HepG2 (cell line): ENCODE results near the gene CFAP91. TPM values are rescaled to one million over a fixed set of nuclear protein-coding genes. Genes with fewer than 3 reads are reported as not detected.

Source experiments
- ATAC-seq: fragments of 200-7000 bp; cut with Tn5 transposase; 3 replicates; pipeline ENCODE4 v1.9.1; 2020; ENCODE audit warnings: mild to moderate bottlenecking, moderate library complexity
- BruUV-seq: library from RNA; stranded (reverse); fragments of 400-500 nt; replicated peaks from 2 replicates; lab custom pipeline; 2021; lab: Mats Ljungman, UMichigan
- CTCF ChIA-PET: fragments of 300-600 bp; formaldehyde crosslinking; extraction: SDS; loops from one replicate; lab custom pipeline; 2021; ENCODE audit warnings: low total read pairs, inconsistent platforms, low intra/inter-chr PET ratio; lab: Yijun Ruan, JAX
- POLR2A ChIA-PET: fragments of 350-600 bp; sonication (Branson Sonifier 250); formaldehyde crosslinking; loops from one replicate; lab custom pipeline; 2020; ENCODE audit warnings: antibody characterized with exemption, inconsistent platforms; lab: Yijun Ruan, JAX
- DNase-seq: peaks from one replicate; pipeline ENCODE4 v3.0.0-alpha.2; 2015; ENCODE audit warnings: low spot score
- FAIRE-seq: peaks from 3 replicates; lab custom pipeline; 2011; peaks lifted over from hg19 to GRCh38; lab: Jason Lieb, UNC
- H2AFZ ChIP-seq: one replicate; pipeline ENCODE4 v1.6.1; 2011; ENCODE audit warnings: low read length, inconsistent platforms
- H3K27ac ChIP-seq: fragments of 300-600 bp; 3 replicates; pipeline ENCODE4 v1.8.0; 2011; ENCODE audit warnings: mixed run types, mild to moderate bottlenecking, mixed read lengths, low read length, inconsistent platforms; ENCODE audit not compliant: insufficient read depth; ENCODE audit errors: extremely low read length
- H3K27me3 ChIP-seq, 2 experiments: fragments of 200-600 bp in 1 of 2; 2 replicates in 1 of 2; 3 replicates in 1 of 2; pipeline versions ENCODE4 v1.6.0 to v1.8.0; 2011; ENCODE audit warnings: low read length in 2 of 2, mild to moderate bottlenecking in 2 of 2, moderate library complexity in 2 of 2, inconsistent platforms in 1 of 2; ENCODE audit not compliant: insufficient read depth in 2 of 2, control insufficient read depth in 1 of 2
- H3K36me3 ChIP-seq, 2 experiments: fragments of 200-600 bp in 1 of 2; replicated peaks in 1 of 2; 2 replicates in 1 of 2; 3 replicates in 1 of 2; pipeline versions ENCODE4 v1.5.1 to v1.8.0; 2011; ENCODE audit warnings: low read length in 2 of 2, inconsistent platforms in 1 of 2; ENCODE audit not compliant: insufficient read depth in 2 of 2, control insufficient read depth in 1 of 2
- H3K4me1 ChIP-seq: 2 replicates; pipeline ENCODE4 v1.5.1; 2012; ENCODE audit warnings: low read length, inconsistent platforms; ENCODE audit not compliant: insufficient read depth
- H3K4me2 ChIP-seq: 2 replicates; pipeline ENCODE4 v1.6.0; 2011; ENCODE audit warnings: low read depth, low read length, inconsistent platforms
- H3K4me3 ChIP-seq, 3 experiments: fragments of 200-600 bp in 1 of 3; sonication (generic), shearing (Covaris generic) in 1 of 3; replicated peaks in 1 of 3; 2 replicates each; pipeline ENCODE4 v1.5.1; 2011 to 2016; ENCODE audit warnings: low read length in 3 of 3, inconsistent platforms in 2 of 3, low read depth in 2 of 3, mild to moderate bottlenecking in 2 of 3, control low read depth in 1 of 3, mixed read lengths in 1 of 3; ENCODE audit not compliant: insufficient read depth in 1 of 3
- H3K79me2 ChIP-seq: one replicate; pipeline ENCODE4 v1.6.1; 2011; ENCODE audit warnings: low read length, inconsistent platforms; ENCODE audit not compliant: insufficient read depth
- H3K9ac ChIP-seq: 2 replicates; pipeline ENCODE4 v1.6.0; 2011; ENCODE audit warnings: mild to moderate bottlenecking, low read depth, low read length, inconsistent platforms; ENCODE audit not compliant: insufficient read depth
- H3K9me3 ChIP-seq: 2 replicates; pipeline ENCODE4 v1.5.1; 2012; ENCODE audit warnings: mild to moderate bottlenecking, low read length
- H4K20me1 ChIP-seq: 2 replicates; pipeline ENCODE4 v1.6.0; 2011; ENCODE audit warnings: inconsistent platforms, mild to moderate bottlenecking, low read length, moderate library complexity; ENCODE audit not compliant: insufficient read depth
- CREB1 ChIP-seq, 2 experiments: fragments of 450-650 bp in 1 of 2; IDR thresholded peaks; 2 replicates each; pipeline ENCODE4 v1.6.1; 2016 to 2017; ENCODE audit warnings: control low read depth in 1 of 2, mild to moderate bottlenecking in 1 of 2, missing compliant biosample characterization in 1 of 2, missing genetic modification characterization in 1 of 2
- GLMP ChIP-seq: sonication (generic); formaldehyde crosslinking; IDR thresholded peaks from 2 replicates; pipeline ENCODE4 v1.9.0; 2021; ENCODE audit warnings: missing genetic modification reagents, mild to moderate bottlenecking, borderline replicate concordance
- HDAC6 ChIP-seq: fragments of 200-600 bp; sonication (generic); IDR thresholded peaks from 2 replicates; pipeline ENCODE4 v1.7.0; 2017; ENCODE audit warnings: mild to moderate bottlenecking, antibody characterized with exemption, low read length, low read depth
- KAT8 ChIP-seq: IDR thresholded peaks from 2 replicates; pipeline ENCODE4 v1.6.1; 2016; ENCODE audit warnings: missing genetic modification reagents, missing compliant biosample characterization
- MTERF4 ChIP-seq: sonication (generic); formaldehyde crosslinking; IDR thresholded peaks from 2 replicates; pipeline ENCODE4 v1.8.0; 2023; ENCODE audit warnings: mild to moderate bottlenecking, missing genetic modification reagents
- SOX5 ChIP-seq: IDR thresholded peaks from 2 replicates; pipeline ENCODE4 v1.6.1; 2016; ENCODE audit warnings: borderline replicate concordance
- SSRP1 ChIP-seq: IDR thresholded peaks from 2 replicates; pipeline ENCODE4 v1.6.1; 2016; ENCODE audit warnings: control low read depth
- THAP7 ChIP-seq: sonication (generic); formaldehyde crosslinking; IDR thresholded peaks from 2 replicates; pipeline ENCODE4 v1.8.1; 2023; ENCODE audit warnings: mild to moderate bottlenecking, missing genetic modification reagents
- ZNF569 ChIP-seq: sonication (generic); formaldehyde crosslinking; IDR thresholded peaks from 2 replicates; pipeline ENCODE4 v1.5.0; 2020; ENCODE audit warnings: mild to moderate bottlenecking, missing genetic modification reagents, moderate library complexity, borderline replicate concordance
- WGBS: methylation state at CpG from one replicate; pipeline ENCODE4 v1.1.6; 2017; ENCODE audit warnings: low lambda C conversion rate; 5-methylcytosine and 5-hydroxymethylcytosine counted together
- in situ Hi-C: cut with HindIII; loops from 2 replicates; pipeline ENCODE4 v1.10.0; 2017; ENCODE audit warnings: low pct_unique_long_range_greater_than_20kb; ENCODE audit not compliant: extremely low pct_ligation_motif_present
- intact Hi-C: fragments of 100-400 bp; cut with micrococcal nuclease; formaldehyde crosslinking; loops from one replicate; pipeline ENCODE4 v1.10.0; 2022; ENCODE audit not compliant: unreplicated experiment
- polyA plus RNA-seq, 8 experiments: library from polyadenylated mRNA; depleted of rRNA in 3 of 8; stranded (reverse) in 7 of 8; unstranded in 1 of 8; fragments of >200 nt; fragmentation: Illumina TruSeq in 4 of 8; extraction: Trizol in 4 of 8; gene quantifications; 2 replicates each; pipeline versions ENCODE4 v1.2.1 to v1.2.3, GENCODE V29; 2011 to 2016; ENCODE audit warnings: low read depth in 4 of 8, missing spikeins in 1 of 8, mixed read lengths in 1 of 8; ENCODE audit not compliant: insufficient read depth in 1 of 8
- total RNA-seq, 5 experiments: library from RNA; depleted of rRNA; stranded (reverse); fragments of >200 nt; fragmentation: Illumina TruSeq; extraction: Trizol; gene quantifications; 2 replicates each; pipeline ENCODE4 v1.2.3, GENCODE V29; 2016; ENCODE audit warnings: low read depth in 1 of 5

Gene CFAP91
- total and polyA plus RNA-seq, 2 of the 13 experiments (the other 11 are each of a cell fraction or from before 2014, with no cell fraction given) = not detected

GRCh38 chr3:119745942-119746341 is 43.1 kb downstream of the CFAP91 start:
- FAIRE-seq (no peak), DNase-seq (no peak)
- ChIA-PET POLR2A (no interaction called here), CTCF (no interaction called here)
- H3K27ac ChIP-seq = no peak overlapping the region
- H3K4me1 ChIP-seq = no peaks in the 10 kb centered on the region
- no peaks in the 10 kb centered on the region; a peak in 1 of 5 replicates for H3K27me3 ChIP-seq
- H3K36me3 ChIP-seq = no peaks in the 10 kb centered on the region
- intact Hi-C loops = no loop called here
- no peak overlapping the region for H3K4me3 ChIP-seq
- H3K4me2 ChIP-seq = no peak overlapping the region
- no peaks in the 10 kb centered on the region for H3K9me3 ChIP-seq
- H3K9ac ChIP-seq = no peak overlapping the region
- in situ Hi-C loops = no loop called here
- H2AFZ ChIP-seq = no peak overlapping the region
- H3K79me2 ChIP-seq = no peaks in the 10 kb centered on the region
- WGBS = 31% methylated on average over 1 of the region's 1 CpG
- no TSS peak for BruUV-seq
- TF ChIP-seq HDAC6 (no peak), MTERF4 (CRISPR knock-in tag) (no peak), CREB1 (IDR thresholded peaks at IDR 0.05) (no peak), CREB1 (CRISPR knock-in tag; IDR thresholded peaks at IDR 0.05) (no peak), KAT8 (CRISPR knock-in tag) (no peak), GLMP (no peak), SSRP1 (CRISPR knock-in tag) (no peak), SOX5 (no peak), ZNF569 (CRISPR knock-in tag) (no peak), THAP7 (CRISPR knock-in tag) (no peak)
- TF ChIP-seq, all 625 proteins: peak for 0
- no peaks in the 10 kb centered on the region for H4K20me1 ChIP-seq
- ATAC-seq = no peak
